ENCODE measurements around the gene TRABD2A. TPM values are rescaled to one million over a fixed set of nuclear protein-coding genes. Genes with fewer than 3 reads are reported as not detected.

The TRABD2A gene
- total RNA-seq, 1 experiment from 2014 or later: 1.7 TPM

- Mint-ChIP-seq H3K9me3 (peaks cover 8 to 9% of the 10 kb centered on the region in 2 experiments), H3K27me3 (ENCODE audit: low read depth) (no peaks in the 10 kb centered on the region), H3K36me3 (ENCODE audit: insufficient read depth in 1 of 3, low read depth in 3 of 3) (peaks cover 13 to 18% (median 15%) of the 10 kb centered on the region in 3 experiments), H3K4me3 (no peak overlapping the region), H3K4me1 (peaks cover 0 to 3% of the 10 kb centered on the region in 2 experiments; a peak in 1 of 4 replicates), H3K27ac (no peak overlapping the region)
- Histone ChIP-seq H2AK5ac (ENCODE audit: insufficient read length, low read length) (no peak overlapping the region), H4K91ac (ENCODE audit: insufficient read length, low read depth, low read length) (no peak overlapping the region), H3K79me2 (ENCODE audit: insufficient read depth, low read length) (no peaks in the 10 kb centered on the region), H3K79me1 (ENCODE audit: insufficient read depth, low read depth, low read length, poor library complexity, severe bottlenecking) (no peaks in the 10 kb centered on the region), H3K9ac (ENCODE audit: extremely low read depth, insufficient read length, low read length) (no peak overlapping the region), H3K9me3 (ENCODE audit: control insufficient read depth, low read depth, low read length) (no peaks in the 10 kb centered on the region), H3K4me2 (ENCODE audit: insufficient read depth, insufficient read length, low read length) (no peak overlapping the region), H2BK15ac (ENCODE audit: low read depth, low read length) (no peak overlapping the region), H2BK12ac (ENCODE audit: insufficient read length, low read depth, low read length) (no peak overlapping the region), H3K4me1 (ENCODE audit: insufficient read depth, low read length) (no peaks in the 10 kb centered on the region), H2AFZ (ENCODE audit: low read length) (no peak overlapping the region), H4K5ac (ENCODE audit: insufficient read length, low read depth, low read length) (no peak overlapping the region), H3K23me2 (ENCODE audit: insufficient read length, low read depth, low read length, poor library complexity, severe bottlenecking) (no peaks in the 10 kb centered on the region), H3K14ac (ENCODE audit: insufficient read depth, low read length) (no peak overlapping the region), H3K27ac (ENCODE audit: insufficient read length, low read depth, low read length) (no peak overlapping the region), H4K8ac (replicated peaks; ENCODE audit: insufficient read length, low read depth, low read length) (no peak overlapping the region), H3K23ac (ENCODE audit: insufficient read length, low read depth, low read length) (no peak overlapping the region), H4K20me1 (ENCODE audit: control insufficient read depth, insufficient read depth, insufficient read length) (no peaks in the 10 kb centered on the region), H3K56ac (ENCODE audit: insufficient read length, low read depth, low read length) (no peak overlapping the region), H2BK120ac (ENCODE audit: low read depth, low read length, poor library complexity, severe bottlenecking) (no peak overlapping the region), H3K18ac (ENCODE audit: insufficient read length, low read depth, low read length) (no peak overlapping the region), H3T11ph (ENCODE audit: low read length) (no peak overlapping the region), H3K27me3 (ENCODE audit: insufficient read depth, low read length) (no peaks in the 10 kb centered on the region), H3K4ac (ENCODE audit: low read depth, low read length) (no peak overlapping the region), H2BK20ac (ENCODE audit: low read depth, low read length, poor library complexity, severe bottlenecking) (no peak overlapping the region), H2BK5ac (ENCODE audit: insufficient read length, low read length) (no peak overlapping the region)
- no peak for TF ChIP-seq CTCF (conservative IDR thresholded peaks at IDR 0.05)
- no peak for DNase-seq
- no CpG with 5 or more reads among the region's 4 CpGs for WGBS (ENCODE audit: extremely low coverage, insufficient read length, low lambda C conversion rate)
Observed at GRCh38 chr2:84912984-84913383, 32.1 kb upstream of the TRABD2A start.
